LNCaP clone FGC (cell line): ENCODE results near the gene CYP24A1.

ENCODE experiments used
- DNase-seq: peaks from one replicate; pipeline ENCODE4 v3.0.0-alpha.2; 2011; ENCODE audit warnings: low read depth
- H3K4me3 ChIP-seq: 2 replicates; pipeline ENCODE4 v1.5.1; 2011; ENCODE audit warnings: mild to moderate bottlenecking, low read depth, low read length, control low read depth
- TF ChIP-seq, protein P1 (sequence below): IDR thresholded peaks from 2 replicates; pipeline ENCODE4 v1.5.1; 2012; ENCODE audit warnings: mild to moderate bottlenecking; ENCODE audit not compliant: control insufficient read depth, insufficient read depth; ENCODE audit errors: extremely low read depth

CYP24A1 gene

GRCh38 chr20:54112221-54112884 is 61.4 kb downstream of the CYP24A1 start:
- TF ChIP-seq, protein P1, sequence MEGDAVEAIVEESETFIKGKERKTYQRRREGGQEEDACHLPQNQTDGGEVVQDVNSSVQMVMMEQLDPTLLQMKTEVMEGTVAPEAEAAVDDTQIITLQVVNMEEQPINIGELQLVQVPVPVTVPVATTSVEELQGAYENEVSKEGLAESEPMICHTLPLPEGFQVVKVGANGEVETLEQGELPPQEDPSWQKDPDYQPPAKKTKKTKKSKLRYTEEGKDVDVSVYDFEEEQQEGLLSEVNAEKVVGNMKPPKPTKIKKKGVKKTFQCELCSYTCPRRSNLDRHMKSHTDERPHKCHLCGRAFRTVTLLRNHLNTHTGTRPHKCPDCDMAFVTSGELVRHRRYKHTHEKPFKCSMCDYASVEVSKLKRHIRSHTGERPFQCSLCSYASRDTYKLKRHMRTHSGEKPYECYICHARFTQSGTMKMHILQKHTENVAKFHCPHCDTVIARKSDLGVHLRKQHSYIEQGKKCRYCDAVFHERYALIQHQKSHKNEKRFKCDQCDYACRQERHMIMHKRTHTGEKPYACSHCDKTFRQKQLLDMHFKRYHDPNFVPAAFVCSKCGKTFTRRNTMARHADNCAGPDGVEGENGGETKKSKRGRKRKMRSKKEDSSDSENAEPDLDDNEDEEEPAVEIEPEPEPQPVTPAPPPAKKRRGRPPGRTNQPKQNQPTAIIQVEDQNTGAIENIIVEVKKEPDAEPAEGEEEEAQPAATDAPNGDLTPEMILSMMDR = no peak
- H3K4me3 ChIP-seq = no peak overlapping the region
- DNase-seq = no peak

GRCh38 chr20:54111460-54111859 is 62.3 kb downstream of the CYP24A1 start:
- no peak for DNase-seq
- H3K4me3 ChIP-seq = no peak overlapping the region
- TF ChIP-seq, protein P1 = no peak

- TF ChIP-seq, protein P1 = no peak
- H3K4me3 ChIP-seq = no peak overlapping the region
Observed at GRCh38 chr20:54110457-54110856, 63.3 kb downstream of the CYP24A1 start.

GRCh38 chr20:54110041-54110440 is 63.7 kb downstream of the CYP24A1 start:
- no peak for DNase-seq
- TF ChIP-seq, protein P1 = no peak

More at GRCh38 chr20:54110457-54110856, 63.3 kb downstream of the CYP24A1 start:
- DNase-seq = peak; percentile 66

DNA sequence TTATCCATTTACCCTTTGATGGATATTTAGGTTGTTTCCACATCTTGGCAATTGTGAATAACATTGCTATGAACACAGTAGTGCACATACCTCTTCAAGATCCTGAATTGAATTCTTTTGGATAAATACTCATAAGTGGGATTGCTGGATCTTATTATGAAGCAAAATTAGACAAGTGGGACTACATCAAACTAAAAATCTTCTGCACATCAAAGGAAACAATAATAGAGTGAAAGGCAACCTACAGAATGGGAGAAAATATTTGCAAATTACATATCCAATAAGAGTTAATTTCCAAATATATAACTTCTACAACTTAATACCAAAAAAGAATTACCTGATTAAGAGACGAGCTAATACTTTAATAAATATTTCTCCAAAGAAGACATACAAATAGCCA is 65.0 kb downstream of the CYP24A1 start:
- no peak for DNase-seq
- no peak overlapping the region for H3K4me3 ChIP-seq
- TF ChIP-seq, protein P1 = no peak

More at GRCh38 chr20:54110041-54110440, 63.7 kb downstream of the CYP24A1 start:
- H3K4me3 ChIP-seq = no peak overlapping the region

- H3K4me3 ChIP-seq = no peak overlapping the region
- TF ChIP-seq, protein P1 = no peak
- DNase-seq = no peak
Observed at GRCh38 chr20:54108326-54108642, 65.5 kb downstream of the CYP24A1 start.
